A673 (cell line): Measurements from ENCODE around the gene TRAF4.

Experiments used
- CTCF ChIP-seq: fragments of 300-800, 200-600 bp; sonication (generic); conservative IDR thresholded peaks from 2 replicates; pipeline ENCODE4 v1.5.1; 2017; ENCODE audit warnings: low read depth, mild to moderate bottlenecking, antibody characterized with exemption, low read length, moderate library complexity, mixed read lengths
- EZH2 ChIP-seq: fragments of 200-600 bp; sonication (generic); IDR thresholded peaks from 2 replicates; pipeline ENCODE4 v1.6.1; 2017; ENCODE audit warnings: borderline replicate concordance, low read depth, mild to moderate bottlenecking, mixed read lengths, antibody characterized with exemption, low read length; ENCODE audit not compliant: poor library complexity, severe bottlenecking

GRCh38 chr17:28728364-28729200 lies 15.2 kb upstream of the TRAF4 start, which contains the start of gene NEK8:
- TF ChIP-seq CTCF (no peak), EZH2 (no peak)
